ENCODE results near the gene FILIP1. TPM values are rescaled to one million over a fixed set of nuclear protein-coding genes. Genes with fewer than 3 reads are reported as not detected.

FILIP1 gene
- total RNA-seq, 2 donors from 2014 or later, result 78.2 to 117 TPM

GRCh38 chr6:75486850-75487518 lies 6.6 kb downstream of the FILIP1 start:
- no peak for DNase-seq (ENCODE audit: low spot score)
- TF ChIP-seq, protein P1, sequence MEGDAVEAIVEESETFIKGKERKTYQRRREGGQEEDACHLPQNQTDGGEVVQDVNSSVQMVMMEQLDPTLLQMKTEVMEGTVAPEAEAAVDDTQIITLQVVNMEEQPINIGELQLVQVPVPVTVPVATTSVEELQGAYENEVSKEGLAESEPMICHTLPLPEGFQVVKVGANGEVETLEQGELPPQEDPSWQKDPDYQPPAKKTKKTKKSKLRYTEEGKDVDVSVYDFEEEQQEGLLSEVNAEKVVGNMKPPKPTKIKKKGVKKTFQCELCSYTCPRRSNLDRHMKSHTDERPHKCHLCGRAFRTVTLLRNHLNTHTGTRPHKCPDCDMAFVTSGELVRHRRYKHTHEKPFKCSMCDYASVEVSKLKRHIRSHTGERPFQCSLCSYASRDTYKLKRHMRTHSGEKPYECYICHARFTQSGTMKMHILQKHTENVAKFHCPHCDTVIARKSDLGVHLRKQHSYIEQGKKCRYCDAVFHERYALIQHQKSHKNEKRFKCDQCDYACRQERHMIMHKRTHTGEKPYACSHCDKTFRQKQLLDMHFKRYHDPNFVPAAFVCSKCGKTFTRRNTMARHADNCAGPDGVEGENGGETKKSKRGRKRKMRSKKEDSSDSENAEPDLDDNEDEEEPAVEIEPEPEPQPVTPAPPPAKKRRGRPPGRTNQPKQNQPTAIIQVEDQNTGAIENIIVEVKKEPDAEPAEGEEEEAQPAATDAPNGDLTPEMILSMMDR (IDR thresholded peaks at IDR 0.05), result no peak
- no peaks in the 10 kb centered on the region for H3K9me3 ChIP-seq
- no peak overlapping the region for H3K4me3 ChIP-seq
- H3K4me1 ChIP-seq, result peaks cover 0 to 59% of the 10 kb centered on the region in 2 donors
- peak overlapping the region; percentile 94 to 96 for H3K27ac ChIP-seq
- no peaks in the 10 kb centered on the region for H3K27me3 ChIP-seq
- no peaks in the 10 kb centered on the region for H3K36me3 ChIP-seq

GRCh38 chr6:75484535-75484934 lies 9.1 kb downstream of the FILIP1 start:
- Histone ChIP-seq H3K9me3 (no peaks in the 10 kb centered on the region), H3K4me3 (no peak overlapping the region), H3K36me3 (no peaks in the 10 kb centered on the region), H3K4me1 (peaks cover 0 to 80% of the 10 kb centered on the region in 2 donors), H3K27ac (peak overlapping the region; percentile 10 to 44), H3K27me3 (no peaks in the 10 kb centered on the region)
- DNase-seq (ENCODE audit: low spot score), result no peak
- TF ChIP-seq, protein P1 (IDR thresholded peaks at IDR 0.05), result no peak

- H3K4me3 ChIP-seq, result no peak overlapping the region
- no peaks in the 10 kb centered on the region for H3K27me3 ChIP-seq
- TF ChIP-seq, protein P1 (IDR thresholded peaks at IDR 0.05), result no peak
- no peak for DNase-seq (ENCODE audit: low spot score)
- H3K36me3 ChIP-seq, result no peaks in the 10 kb centered on the region
- no peaks in the 10 kb centered on the region for H3K9me3 ChIP-seq
- peaks cover 0 to 74% of the 10 kb centered on the region in 2 donors for H3K4me1 ChIP-seq
- peak overlapping the region; percentile 34 to 44 for H3K27ac ChIP-seq
Observed at GRCh38 chr6:75483136-75483952, 10.3 kb downstream of the FILIP1 start.

- no peaks in the 10 kb centered on the region for H3K9me3 ChIP-seq
- peaks cover 0 to 73% of the 10 kb centered on the region in 2 donors for H3K4me1 ChIP-seq
- no peaks in the 10 kb centered on the region for H3K27me3 ChIP-seq
- TF ChIP-seq, protein P1 (IDR thresholded peaks at IDR 0.05), result no peak
- peak overlapping the region; percentile 73 for H3K27ac ChIP-seq
- H3K36me3 ChIP-seq, result no peaks in the 10 kb centered on the region
- no peak for DNase-seq (ENCODE audit: low spot score)
- H3K4me3 ChIP-seq, result no peak overlapping the region
Observed at GRCh38 chr6:75481936-75482593, 11.5 kb downstream of the FILIP1 start.

DNA sequence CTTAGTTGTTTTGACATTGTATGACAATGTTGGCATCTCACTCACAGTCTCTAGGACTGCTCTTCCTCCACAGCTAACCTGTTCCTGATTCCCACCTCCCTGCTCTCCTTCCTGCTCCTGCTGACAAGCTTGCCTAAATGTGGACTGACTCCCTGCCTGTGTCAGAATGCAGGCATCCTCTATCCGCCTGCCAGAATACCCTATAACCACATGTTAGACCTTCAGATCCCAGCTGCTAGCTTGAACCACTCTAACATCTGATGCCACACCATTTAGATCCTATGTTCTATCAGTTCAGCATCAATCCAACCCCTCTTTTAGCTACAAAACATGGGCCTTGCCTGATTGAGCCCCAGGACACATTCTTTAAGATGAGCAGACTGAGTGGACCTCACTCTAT lies 12.2 kb downstream of the FILIP1 start:
- peaks cover 0 to 69% of the 10 kb centered on the region in 2 donors for H3K4me1 ChIP-seq
- no peaks in the 10 kb centered on the region for H3K36me3 ChIP-seq
- DNase-seq (ENCODE audit: low spot score), result no peak
- peak overlapping the region; percentile 73 for H3K27ac ChIP-seq
- no peak overlapping the region for H3K4me3 ChIP-seq
- H3K27me3 ChIP-seq, result no peaks in the 10 kb centered on the region
- TF ChIP-seq, protein P1 (IDR thresholded peaks at IDR 0.05), result no peak
- no peaks in the 10 kb centered on the region for H3K9me3 ChIP-seq
